ENCODE results near the gene GPR183.

- TF ChIP-seq CTCF (conservative IDR thresholded peaks at IDR 0.05 in 1 of 2, IDR thresholded peaks at IDR 0.05 in 1 of 2; ENCODE audit: low read depth in 1 of 2, low read length in 2 of 2) (no peak), EZH2 (IDR thresholded peaks at IDR 0.05; ENCODE audit: low read length, missing control alignments) (no peak)
These were observed 32.7 kb upstream of the GPR183 start for GRCh38 chr13:99339736-99340397.
